Measurements from ENCODE around the gene TNS3.

DNA sequence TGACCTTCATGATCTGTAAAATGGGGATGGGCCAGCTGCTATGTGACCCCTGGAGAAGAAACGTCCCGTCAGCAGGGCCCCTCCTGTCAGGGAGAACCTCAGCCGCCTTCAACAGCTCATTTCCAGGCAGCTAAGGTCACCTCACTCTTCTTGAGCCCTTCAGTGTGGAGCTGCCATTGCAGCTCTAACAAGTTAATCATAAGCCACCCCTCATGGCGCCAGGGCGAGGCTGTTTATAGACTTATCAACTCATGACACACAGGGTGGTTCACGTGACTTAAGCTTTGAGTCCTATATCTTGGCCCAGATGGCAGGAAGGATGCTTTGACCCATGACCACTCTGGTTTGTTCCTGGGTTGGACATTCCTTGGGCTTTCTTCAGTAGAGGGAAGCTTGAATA is 315.1 kb downstream of the TNS3 start:
- TF ChIP-seq, protein P1, sequence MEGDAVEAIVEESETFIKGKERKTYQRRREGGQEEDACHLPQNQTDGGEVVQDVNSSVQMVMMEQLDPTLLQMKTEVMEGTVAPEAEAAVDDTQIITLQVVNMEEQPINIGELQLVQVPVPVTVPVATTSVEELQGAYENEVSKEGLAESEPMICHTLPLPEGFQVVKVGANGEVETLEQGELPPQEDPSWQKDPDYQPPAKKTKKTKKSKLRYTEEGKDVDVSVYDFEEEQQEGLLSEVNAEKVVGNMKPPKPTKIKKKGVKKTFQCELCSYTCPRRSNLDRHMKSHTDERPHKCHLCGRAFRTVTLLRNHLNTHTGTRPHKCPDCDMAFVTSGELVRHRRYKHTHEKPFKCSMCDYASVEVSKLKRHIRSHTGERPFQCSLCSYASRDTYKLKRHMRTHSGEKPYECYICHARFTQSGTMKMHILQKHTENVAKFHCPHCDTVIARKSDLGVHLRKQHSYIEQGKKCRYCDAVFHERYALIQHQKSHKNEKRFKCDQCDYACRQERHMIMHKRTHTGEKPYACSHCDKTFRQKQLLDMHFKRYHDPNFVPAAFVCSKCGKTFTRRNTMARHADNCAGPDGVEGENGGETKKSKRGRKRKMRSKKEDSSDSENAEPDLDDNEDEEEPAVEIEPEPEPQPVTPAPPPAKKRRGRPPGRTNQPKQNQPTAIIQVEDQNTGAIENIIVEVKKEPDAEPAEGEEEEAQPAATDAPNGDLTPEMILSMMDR (conservative IDR thresholded peaks at IDR 0.05 in 1 of 2, IDR thresholded peaks at IDR 0.05 in 1 of 2; ENCODE audit: extremely low read depth in 1 of 2, insufficient read depth in 1 of 2, low read depth in 1 of 2, low read length in 2 of 2), result no peak
- no peak for TF ChIP-seq EZH2 (IDR thresholded peaks at IDR 0.05; ENCODE audit: borderline replicate concordance, low read length)
